ENCODE measurements around the gene KSR1.

KSR1 gene

DNA sequence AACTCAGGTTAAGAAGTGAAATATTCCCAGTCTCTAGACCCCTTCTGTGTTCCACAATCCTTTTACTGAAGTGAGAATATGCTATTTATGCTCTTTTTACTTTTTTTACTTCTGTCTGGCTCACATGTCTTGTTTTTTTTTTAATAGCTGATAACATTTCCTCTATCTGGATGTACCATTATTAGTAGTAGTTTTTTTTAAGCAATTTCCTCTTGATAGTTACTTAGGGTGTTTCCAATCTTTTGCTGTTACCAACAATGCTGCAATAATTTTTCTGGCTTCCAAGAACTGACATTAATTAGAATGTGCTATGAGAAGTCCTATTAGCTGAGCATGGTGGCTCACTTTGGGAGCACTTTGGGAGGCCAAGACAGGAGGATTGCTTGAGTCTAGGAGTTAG, 32.0 kb downstream of the KSR1 start:
- TF ChIP-seq, protein P1, sequence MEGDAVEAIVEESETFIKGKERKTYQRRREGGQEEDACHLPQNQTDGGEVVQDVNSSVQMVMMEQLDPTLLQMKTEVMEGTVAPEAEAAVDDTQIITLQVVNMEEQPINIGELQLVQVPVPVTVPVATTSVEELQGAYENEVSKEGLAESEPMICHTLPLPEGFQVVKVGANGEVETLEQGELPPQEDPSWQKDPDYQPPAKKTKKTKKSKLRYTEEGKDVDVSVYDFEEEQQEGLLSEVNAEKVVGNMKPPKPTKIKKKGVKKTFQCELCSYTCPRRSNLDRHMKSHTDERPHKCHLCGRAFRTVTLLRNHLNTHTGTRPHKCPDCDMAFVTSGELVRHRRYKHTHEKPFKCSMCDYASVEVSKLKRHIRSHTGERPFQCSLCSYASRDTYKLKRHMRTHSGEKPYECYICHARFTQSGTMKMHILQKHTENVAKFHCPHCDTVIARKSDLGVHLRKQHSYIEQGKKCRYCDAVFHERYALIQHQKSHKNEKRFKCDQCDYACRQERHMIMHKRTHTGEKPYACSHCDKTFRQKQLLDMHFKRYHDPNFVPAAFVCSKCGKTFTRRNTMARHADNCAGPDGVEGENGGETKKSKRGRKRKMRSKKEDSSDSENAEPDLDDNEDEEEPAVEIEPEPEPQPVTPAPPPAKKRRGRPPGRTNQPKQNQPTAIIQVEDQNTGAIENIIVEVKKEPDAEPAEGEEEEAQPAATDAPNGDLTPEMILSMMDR (conservative IDR thresholded peaks at IDR 0.05): no peak
- no peak for TF ChIP-seq ZFX (IDR thresholded peaks at IDR 0.05)

DNA sequence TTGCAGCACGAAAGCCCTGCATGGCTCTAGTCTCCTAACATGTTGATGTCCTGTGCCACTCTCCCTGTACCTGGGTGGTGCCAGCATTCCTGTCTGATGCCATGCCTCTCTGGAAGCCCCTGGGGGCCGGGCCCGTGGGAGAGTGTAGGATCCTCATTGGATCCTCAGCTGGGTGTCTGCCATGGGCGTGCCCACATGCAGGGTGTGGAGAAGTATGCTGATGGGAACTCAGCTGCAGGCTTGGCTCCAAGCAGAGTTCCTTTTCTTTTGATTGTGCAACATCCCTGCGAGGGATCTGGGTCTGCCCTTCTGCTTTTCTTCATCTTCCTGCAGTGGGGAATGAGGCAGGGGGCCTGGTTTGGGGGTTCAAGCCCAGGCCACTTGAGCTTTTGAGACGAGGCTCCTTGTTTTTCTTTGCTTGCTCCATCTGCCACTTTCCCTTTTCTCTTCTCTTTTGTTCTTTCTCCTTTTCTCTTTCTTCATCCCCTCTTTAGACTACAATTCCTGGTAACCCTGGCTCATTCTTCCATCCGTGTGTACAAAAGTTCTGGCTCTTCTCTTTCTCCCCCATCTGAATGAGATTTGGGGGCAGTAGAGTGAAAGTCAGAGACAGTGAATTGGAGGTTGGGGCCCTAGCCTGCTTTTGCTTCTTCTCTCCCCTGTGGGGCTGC, 32.9 kb downstream of the KSR1 start:
- no peak overlapping the region for H3K27ac ChIP-seq
- TF ChIP-seq, protein P1 (conservative IDR thresholded peaks at IDR 0.05): no peak
- no peak for TF ChIP-seq ZFX (IDR thresholded peaks at IDR 0.05)

More for the DNA sequence above, 32.0 kb downstream of the KSR1 start:
- H3K27ac ChIP-seq: no peak overlapping the region

DNA sequence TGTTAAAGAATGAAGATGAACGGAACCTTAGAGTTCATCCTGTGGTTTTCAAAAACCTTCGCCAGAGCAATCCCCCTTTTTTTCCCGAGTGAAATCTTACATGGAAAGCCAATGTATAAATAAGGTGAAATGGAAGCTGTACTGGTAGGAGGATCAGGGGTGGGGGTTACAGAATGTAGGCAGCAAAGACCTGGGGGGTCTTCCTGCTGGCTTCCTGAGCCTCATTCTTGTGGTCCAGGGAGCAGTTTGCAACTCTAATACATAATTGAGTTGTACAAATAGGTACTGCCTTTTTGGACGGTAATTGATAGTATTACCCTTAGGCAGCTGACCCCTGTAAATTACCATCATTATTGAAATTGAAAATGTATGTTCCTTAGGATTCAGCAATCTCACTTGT, 34.1 kb downstream of the KSR1 start:
- no peak overlapping the region for H3K27ac ChIP-seq
- TF ChIP-seq, protein P1 (conservative IDR thresholded peaks at IDR 0.05): no peak
- TF ChIP-seq ZFX (IDR thresholded peaks at IDR 0.05): no peak

DNA sequence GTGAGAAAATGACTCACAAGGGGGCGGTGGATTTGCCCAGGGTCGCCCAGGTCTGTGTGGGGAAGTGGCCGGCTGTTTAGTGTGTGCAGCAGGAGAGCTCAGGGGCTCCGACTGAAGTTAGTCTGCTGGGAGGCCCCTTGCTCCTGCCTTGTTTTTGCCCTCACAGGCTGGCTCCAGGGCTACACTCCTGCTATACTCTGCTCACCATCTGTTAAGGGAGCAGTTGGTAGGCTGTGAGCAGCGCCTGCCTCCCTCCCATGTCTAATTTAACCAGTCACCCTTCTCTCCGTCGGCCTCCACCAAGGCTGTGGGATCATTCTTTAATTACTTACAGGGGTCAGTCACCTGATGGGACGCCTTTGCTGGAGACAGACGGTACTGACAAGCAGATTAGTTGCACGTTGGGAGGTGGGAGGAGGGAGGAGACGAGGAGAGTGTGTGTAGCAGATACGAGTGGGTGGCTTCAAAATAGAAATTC, 35.5 kb downstream of the KSR1 start:
- TF ChIP-seq ZFX (IDR thresholded peaks at IDR 0.05): no peak
- TF ChIP-seq, protein P1 (conservative IDR thresholded peaks at IDR 0.05): no peak
- H3K27ac ChIP-seq: no peak overlapping the region

DNA sequence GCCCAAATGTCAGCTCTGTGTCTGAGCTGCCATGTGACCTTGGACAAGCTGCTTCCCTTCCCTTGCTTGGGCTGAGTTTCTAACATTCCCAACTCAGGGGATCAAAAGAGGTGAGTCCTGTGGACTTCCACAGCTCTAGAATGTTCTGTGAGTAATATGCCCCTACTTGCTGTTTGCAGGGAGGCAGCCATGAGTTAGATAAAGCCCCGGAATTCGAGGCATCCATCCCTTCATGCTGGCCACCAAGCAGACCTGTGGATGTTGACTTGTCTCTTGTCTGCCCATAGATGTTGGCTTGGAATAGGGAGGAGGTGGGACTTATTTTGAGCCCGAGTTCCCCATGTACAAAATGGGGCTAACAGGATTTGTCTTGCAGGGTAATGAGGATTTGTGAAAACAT, 36.2 kb downstream of the KSR1 start:
- no peak for TF ChIP-seq ZFX (IDR thresholded peaks at IDR 0.05)
- TF ChIP-seq, protein P1 (conservative IDR thresholded peaks at IDR 0.05): no peak
- H3K27ac ChIP-seq: no peak overlapping the region

DNA sequence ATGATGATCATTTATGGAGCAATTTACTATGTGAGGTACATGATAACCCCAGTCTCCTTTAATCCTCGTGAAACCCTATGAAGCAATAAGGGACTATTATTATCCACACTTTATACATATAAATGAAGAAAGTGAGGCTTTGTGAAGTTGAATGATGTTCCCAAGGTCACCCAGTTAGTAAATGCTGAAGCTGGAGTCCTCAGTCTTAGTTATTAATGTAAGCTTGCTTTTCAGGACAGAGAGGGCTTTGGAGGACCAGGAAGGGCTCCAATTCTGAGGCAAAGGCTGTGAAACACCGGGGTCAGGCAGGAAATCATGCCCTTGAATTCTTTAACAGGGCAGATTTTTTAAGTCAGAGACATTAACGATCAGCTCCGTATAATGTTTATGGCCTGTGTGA, 36.8 kb downstream of the KSR1 start:
- no peak overlapping the region for H3K27ac ChIP-seq

More for the DNA sequence above, 36.8 kb downstream of the KSR1 start:
- TF ChIP-seq, protein P1 (conservative IDR thresholded peaks at IDR 0.05): no peak
- TF ChIP-seq ZFX (IDR thresholded peaks at IDR 0.05): no peak
